ENCODE measurements around the gene IGFBP2. TPM values are rescaled to one million over a fixed set of nuclear protein-coding genes. Genes with fewer than 3 reads are reported as not detected.

Gene IGFBP2
- polyA plus RNA-seq, 1 donor (not counting 4 experiments of a cell fraction or from before 2014, with no cell fraction given), result 10.2 TPM

- dilution Hi-C loops (cut with MboI; ENCODE audit: extremely low pct_ligation_motif_present, low sequenced_read_pairs), result no loop called here
- H3K9ac ChIP-seq (ENCODE audit: control insufficient read depth, extremely low read depth, insufficient read depth, low read length), result no peak overlapping the region
- H3K9me3 ChIP-seq (ENCODE audit: control insufficient read depth, low read depth, low read length), result no peaks in the 10 kb centered on the region
- no peak for TF ChIP-seq EZH2 (IDR thresholded peaks at IDR 0.05; ENCODE audit: low read length)
- TF ChIP-seq, protein P1, sequence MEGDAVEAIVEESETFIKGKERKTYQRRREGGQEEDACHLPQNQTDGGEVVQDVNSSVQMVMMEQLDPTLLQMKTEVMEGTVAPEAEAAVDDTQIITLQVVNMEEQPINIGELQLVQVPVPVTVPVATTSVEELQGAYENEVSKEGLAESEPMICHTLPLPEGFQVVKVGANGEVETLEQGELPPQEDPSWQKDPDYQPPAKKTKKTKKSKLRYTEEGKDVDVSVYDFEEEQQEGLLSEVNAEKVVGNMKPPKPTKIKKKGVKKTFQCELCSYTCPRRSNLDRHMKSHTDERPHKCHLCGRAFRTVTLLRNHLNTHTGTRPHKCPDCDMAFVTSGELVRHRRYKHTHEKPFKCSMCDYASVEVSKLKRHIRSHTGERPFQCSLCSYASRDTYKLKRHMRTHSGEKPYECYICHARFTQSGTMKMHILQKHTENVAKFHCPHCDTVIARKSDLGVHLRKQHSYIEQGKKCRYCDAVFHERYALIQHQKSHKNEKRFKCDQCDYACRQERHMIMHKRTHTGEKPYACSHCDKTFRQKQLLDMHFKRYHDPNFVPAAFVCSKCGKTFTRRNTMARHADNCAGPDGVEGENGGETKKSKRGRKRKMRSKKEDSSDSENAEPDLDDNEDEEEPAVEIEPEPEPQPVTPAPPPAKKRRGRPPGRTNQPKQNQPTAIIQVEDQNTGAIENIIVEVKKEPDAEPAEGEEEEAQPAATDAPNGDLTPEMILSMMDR (optimal IDR thresholded peaks at IDR 0.05 in 1 of 3, IDR thresholded peaks at IDR 0.05 in 1 of 3, conservative IDR thresholded peaks at IDR 0.05 in 1 of 3; ENCODE audit: extremely low read depth in 1 of 3, insufficient read depth in 2 of 3, low read length in 3 of 3), result no peak
- H3K79me2 ChIP-seq (ENCODE audit: control insufficient read depth, insufficient read depth, low read length), result no peaks in the 10 kb centered on the region
- H2AFZ ChIP-seq (ENCODE audit: control insufficient read depth, low read length), result no peak overlapping the region
- no peaks in the 10 kb centered on the region for H3K9me1 ChIP-seq (ENCODE audit: control insufficient read depth, extremely low read depth, insufficient read depth, low read length)
- H3K4me3 ChIP-seq (ENCODE audit: control insufficient read depth in 2 of 3, extremely low read depth in 1 of 3, insufficient read depth in 2 of 3, low read depth in 1 of 3, low read length in 3 of 3), result no peak overlapping the region
- no peak for FAIRE-seq
- DNase-seq (ENCODE audit: low read depth, low spot score), result no peak
- H3K4me1 ChIP-seq (ENCODE audit: control insufficient read depth, extremely low read depth, insufficient read depth, low read length), result peaks cover 4% of the 10 kb centered on the region
- peaks cover 5% of the 10 kb centered on the region for H3K27me3 ChIP-seq (ENCODE audit: control insufficient read depth, extremely low read depth, insufficient read depth, low read length)
- H3K4me2 ChIP-seq (ENCODE audit: control insufficient read depth, extremely low read depth, insufficient read depth, low read depth, low read length), result no peak overlapping the region
- H3K36me3 ChIP-seq (ENCODE audit: control insufficient read depth in 2 of 2, extremely low read depth in 1 of 2, insufficient read depth in 2 of 2, low read length in 2 of 2), result no peaks in the 10 kb centered on the region
- H4K20me1 ChIP-seq (ENCODE audit: control insufficient read depth, extremely low read depth, insufficient read depth, low read length), result no peaks in the 10 kb centered on the region
- H3K27ac ChIP-seq (ENCODE audit: control insufficient read depth, insufficient read depth, low read length), result no peak overlapping the region
Measured at GRCh38 chr2:216620786-216621185, 12.4 kb upstream of the IGFBP2 start.

DNA sequence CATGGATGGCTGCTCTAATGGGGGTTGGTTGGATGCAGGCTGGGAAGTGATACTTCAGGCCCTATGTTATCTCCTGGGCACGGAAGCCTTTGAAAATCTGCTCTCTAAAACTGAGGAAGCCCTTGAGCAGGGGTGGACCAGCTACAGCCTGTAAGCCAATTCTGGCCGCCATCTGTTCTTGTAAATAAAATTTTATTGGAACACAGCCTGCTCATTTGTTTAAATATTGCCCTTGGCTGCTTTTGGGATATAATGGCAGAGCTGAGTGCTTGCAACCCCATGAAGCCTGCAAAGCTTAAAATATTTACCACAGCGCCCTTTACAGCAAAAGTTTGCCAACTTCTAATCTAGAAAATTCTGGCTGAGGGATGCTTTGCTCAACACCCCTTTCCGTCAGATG is 11.9 kb upstream of the IGFBP2 start:
- Histone ChIP-seq H3K36me3 (ENCODE audit: control insufficient read depth in 2 of 2, extremely low read depth in 1 of 2, insufficient read depth in 2 of 2, low read length in 2 of 2) (no peaks in the 10 kb centered on the region), H3K27me3 (ENCODE audit: control insufficient read depth, extremely low read depth, insufficient read depth, low read length) (peaks cover 5% of the 10 kb centered on the region), H4K20me1 (ENCODE audit: control insufficient read depth, extremely low read depth, insufficient read depth, low read length) (no peaks in the 10 kb centered on the region), H3K4me1 (ENCODE audit: control insufficient read depth, extremely low read depth, insufficient read depth, low read length) (peaks cover 4% of the 10 kb centered on the region), H2AFZ (ENCODE audit: control insufficient read depth, low read length) (no peak overlapping the region), H3K9me3 (ENCODE audit: control insufficient read depth, low read depth, low read length) (no peaks in the 10 kb centered on the region), H3K4me2 (ENCODE audit: control insufficient read depth, extremely low read depth, insufficient read depth, low read depth, low read length) (no peak overlapping the region), H3K4me3 (ENCODE audit: control insufficient read depth in 2 of 3, extremely low read depth in 1 of 3, insufficient read depth in 2 of 3, low read depth in 1 of 3, low read length in 3 of 3) (no peak overlapping the region), H3K9me1 (ENCODE audit: control insufficient read depth, extremely low read depth, insufficient read depth, low read length) (no peaks in the 10 kb centered on the region), H3K27ac (ENCODE audit: control insufficient read depth, insufficient read depth, low read length) (no peak overlapping the region), H3K79me2 (ENCODE audit: control insufficient read depth, insufficient read depth, low read length) (no peaks in the 10 kb centered on the region), H3K9ac (ENCODE audit: control insufficient read depth, extremely low read depth, insufficient read depth, low read length) (no peak overlapping the region)
- TF ChIP-seq EZH2 (IDR thresholded peaks at IDR 0.05; ENCODE audit: low read length), result no peak
- TF ChIP-seq, protein P1 (optimal IDR thresholded peaks at IDR 0.05 in 1 of 3, IDR thresholded peaks at IDR 0.05 in 1 of 3, conservative IDR thresholded peaks at IDR 0.05 in 1 of 3; ENCODE audit: extremely low read depth in 1 of 3, insufficient read depth in 2 of 3, low read length in 3 of 3), result no peak
- dilution Hi-C loops (cut with MboI; ENCODE audit: extremely low pct_ligation_motif_present, low sequenced_read_pairs), result no loop called here
- FAIRE-seq (no peak), DNase-seq (ENCODE audit: low read depth, low spot score) (no peak)

Data from keratinocyte (primary cell).